ENCODE measurements around the gene CD1C.
"Not testable (repeated sequence)": the region's sequence is repeated elsewhere in the genome, so short reads cannot be mapped to it uniquely, and the experiment has no call there.

CD1C gene

GRCh38 chr1:158329733-158330132 is 40.0 kb downstream of the CD1C start:
- peak; percentile 11 for DNase-seq

- no peak for DNase-seq
Measured at GRCh38 chr1:158330391-158331105, 40.8 kb downstream of the CD1C start.

GRCh38 chr1:158331106-158331425 is 41.3 kb downstream of the CD1C start:
- no peak for DNase-seq

DNA sequence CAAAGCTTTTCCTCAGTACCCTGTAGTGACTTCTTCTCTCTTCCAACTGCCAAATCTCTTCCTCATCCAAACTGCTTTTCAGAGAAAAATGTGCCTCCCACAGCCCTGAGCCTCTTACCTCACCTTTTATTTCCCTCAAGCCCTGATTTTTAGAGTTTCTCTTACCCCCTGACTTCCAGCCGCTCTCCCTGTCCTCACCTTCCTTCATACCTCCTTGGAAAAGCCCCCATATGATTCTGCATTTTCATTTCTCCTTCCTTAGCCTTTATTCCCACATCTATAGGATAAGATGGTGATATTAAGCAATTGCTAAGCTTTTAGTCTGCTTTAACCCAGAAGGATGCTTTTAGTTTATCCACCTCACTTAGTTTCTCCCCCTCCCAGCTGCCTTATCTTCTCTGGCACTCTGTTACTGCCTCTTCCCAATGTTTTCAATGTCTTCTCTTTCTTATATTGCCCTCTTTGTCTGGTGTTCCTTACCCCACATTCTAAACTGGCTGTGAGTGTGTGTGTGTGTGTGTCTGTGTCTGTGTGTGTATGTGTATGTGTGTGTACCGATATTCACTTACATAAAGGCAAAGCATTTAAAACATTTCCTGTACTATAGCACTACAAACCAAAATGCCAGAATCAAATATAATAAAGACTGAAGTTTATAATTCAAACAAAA is 41.9 kb downstream of the CD1C start, which contains the start of gene CD1B:
CD1B (minus strand) TSS at position 51 of the 670 bp plus-strand sequence. CDS start 108 bp downstream, outside the sequence.
- DNase-seq, result no peak

GRCh38 chr1:158333405-158334155 is 43.9 kb downstream of the CD1C start:
- DNase-seq, result no peak

DNA sequence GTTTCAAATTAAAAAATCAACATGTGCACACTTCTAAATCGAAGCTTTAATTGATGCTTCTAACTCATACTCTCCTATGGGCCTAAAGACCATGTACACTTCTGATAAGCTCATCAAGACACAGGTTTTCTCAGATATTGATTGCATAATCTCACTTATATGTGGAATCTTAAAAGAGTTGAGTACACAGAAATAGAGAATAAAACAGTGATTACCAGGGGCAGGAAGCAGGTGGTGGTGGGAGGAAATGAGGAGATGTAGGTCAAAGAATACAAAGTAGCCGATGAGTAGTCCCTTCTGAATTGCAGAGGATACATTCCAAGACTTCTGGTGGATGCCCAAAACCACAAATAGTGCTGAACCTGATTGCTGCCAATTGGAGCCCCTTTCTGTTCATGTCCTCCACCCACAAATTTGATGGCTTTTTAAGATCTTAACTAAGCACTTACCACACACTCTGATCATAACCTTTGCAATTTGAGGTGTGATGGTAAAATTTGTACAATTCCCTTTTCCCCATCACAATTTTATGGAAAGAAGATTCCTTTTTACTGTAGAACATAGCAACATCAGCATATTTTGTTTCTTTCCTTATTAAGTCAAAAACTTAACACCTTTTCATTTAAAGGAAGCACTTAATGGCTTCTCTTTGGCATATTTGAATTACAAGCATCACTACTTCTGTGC is 44.9 kb downstream of the CD1C start:
- no peak for DNase-seq

DNA sequence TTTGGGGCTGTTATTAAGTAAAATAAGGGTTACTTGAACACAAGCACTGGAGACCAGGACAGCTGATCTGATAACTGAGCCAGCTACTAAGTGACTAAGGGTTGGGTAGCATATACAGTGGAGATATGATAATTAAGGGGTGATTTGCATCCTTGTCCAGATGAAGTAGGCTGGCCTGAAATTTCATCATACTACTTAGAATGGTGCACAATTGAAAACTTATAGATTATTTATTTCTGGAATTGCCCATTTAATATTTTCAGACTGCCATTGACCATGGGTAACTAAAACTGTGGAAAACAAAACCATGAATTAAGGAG is 45.5 kb downstream of the CD1C start:
- DNase-seq, result no peak

DNA sequence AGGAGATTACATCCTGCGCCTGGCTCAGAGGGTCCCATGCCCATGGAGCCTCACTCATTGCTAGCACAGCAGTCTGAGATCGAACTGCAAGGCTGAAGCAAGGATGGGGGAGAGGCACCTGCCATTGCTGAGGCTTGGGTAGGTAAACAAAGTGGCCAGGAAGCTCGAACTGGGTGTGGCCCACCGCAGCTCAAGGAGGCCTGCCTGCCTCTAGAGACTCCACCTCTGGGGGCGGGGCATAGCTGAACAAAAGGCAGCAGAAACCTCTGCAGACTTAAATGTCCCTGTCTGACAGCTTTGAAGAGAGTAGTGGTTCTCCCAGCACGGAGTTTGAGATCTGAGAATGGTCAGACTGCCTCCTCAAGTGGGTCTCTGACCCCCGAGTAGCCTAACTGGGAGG is 46.7 kb downstream of the CD1C start:
- not testable (repeated sequence) for DNase-seq

Measured in CD4-positive, alpha-beta T cell treated with Interleukin-10 for 1 hour (primary cell).